GM19463 (cell line): ENCODE results near the gene WDR43.

Source experiments
- ATAC-seq: cut with Tn5 transposase; IDR thresholded peaks from one replicate; pipeline ENCODE4 v1.9.1; 2021; ENCODE audit warnings: mild to moderate bottlenecking, moderate library complexity; ENCODE audit not compliant: unreplicated experiment

Gene WDR43

GRCh38 chr2:28993206-28993960, 98.9 kb downstream of the WDR43 start:
- no peak for ATAC-seq

DNA sequence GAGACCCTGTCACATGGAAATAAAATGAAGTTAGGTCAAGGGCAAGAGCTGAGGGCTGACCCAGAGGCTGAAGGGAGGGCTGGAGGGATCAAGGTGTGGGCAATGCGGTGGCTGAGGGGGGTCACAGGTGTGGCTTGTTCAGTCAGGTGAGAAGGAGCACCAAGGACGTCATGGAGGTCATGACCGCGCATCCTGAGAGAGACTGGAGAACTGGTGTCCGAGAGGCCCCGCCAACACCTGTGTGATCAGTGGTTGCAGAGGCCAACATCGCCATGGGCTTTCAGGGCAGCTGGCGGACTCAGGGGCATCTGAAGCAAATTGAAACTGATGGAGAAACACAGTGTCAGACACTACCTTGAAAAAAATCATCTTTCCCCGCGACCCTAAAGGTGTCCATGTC, 99.6 kb downstream of the WDR43 start:
- ATAC-seq = no peak

DNA sequence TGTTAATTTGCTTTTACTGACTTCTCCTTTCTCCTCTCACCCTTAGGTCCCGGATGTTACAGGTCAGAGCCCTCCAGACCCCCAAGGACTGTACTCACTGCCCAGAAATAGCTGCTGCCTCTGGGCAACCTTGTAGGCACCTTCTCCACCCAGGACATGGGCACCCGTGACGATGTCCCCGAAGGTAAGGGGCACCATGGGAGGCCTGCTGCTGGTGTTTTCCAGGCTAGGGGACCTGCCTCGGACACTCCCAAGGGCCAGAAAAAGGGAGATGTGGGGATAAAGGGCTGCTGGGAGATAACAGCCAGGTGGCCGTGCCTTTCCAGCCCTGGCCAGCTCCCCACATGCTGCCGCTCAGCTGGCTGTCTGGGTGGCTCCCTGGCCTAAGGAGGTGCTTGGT, 100.2 kb downstream of the WDR43 start:
- no peak for ATAC-seq

- no peak for ATAC-seq
Observed at GRCh38 chr2:28995765-28996750, 101.6 kb downstream of the WDR43 start.

DNA sequence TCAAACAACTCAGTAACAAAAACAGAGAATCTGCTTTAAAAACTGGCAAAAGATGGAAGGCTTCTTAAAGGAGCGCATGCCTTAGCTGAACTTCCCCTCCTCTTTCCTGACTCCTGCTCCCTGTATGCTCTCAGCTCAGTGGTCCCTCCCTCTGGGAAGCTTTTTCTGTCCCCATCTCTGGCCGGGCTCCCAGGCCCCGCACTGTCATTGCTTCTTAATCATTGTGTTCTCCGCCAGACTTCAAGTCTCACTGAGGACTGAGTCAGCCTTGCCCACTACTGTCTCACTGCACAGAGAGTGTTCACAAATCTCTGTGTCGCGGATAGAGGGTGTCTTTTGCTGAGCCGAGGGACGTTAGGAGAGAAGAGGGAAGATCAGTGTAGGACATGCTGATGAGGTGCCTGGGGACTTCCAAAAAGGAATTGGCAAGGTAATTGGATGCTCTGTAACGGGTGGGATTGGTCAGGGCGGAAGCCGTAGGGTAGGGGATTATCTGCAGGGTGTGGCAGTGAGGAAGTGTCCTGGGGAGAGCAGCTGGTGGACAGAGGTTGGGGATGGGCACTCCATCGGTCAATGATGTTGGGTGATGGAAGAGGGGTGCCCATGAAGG, 102.9 kb downstream of the WDR43 start:
- no peak for ATAC-seq
